Hepatocyte (in vitro differentiated cells): ENCODE data around the gene UAP1. TPM values are rescaled to one million over a fixed set of nuclear protein-coding genes. Genes with fewer than 3 reads are reported as not detected.
A peak's percentile ranks its signal among the peaks of the same experiment; 100 is the strongest.

ENCODE experiments used
- DNase-seq: peaks from one replicate; pipeline ENCODE4 v3.0.0-alpha.2; 2016; ENCODE audit warnings: low spot score
- H2AFZ ChIP-seq: fragments of 200-600 bp; sonication (generic); 2 replicates; pipeline ENCODE4 v1.6.0; 2016; ENCODE audit warnings: antibody characterized with exemption, mild to moderate bottlenecking
- H3K27ac ChIP-seq: fragments of 200-600 bp; sonication (generic); 2 replicates; pipeline ENCODE4 v1.5.1; 2016; ENCODE audit warnings: mild to moderate bottlenecking
- H3K27me3 ChIP-seq: fragments of 200-600 bp; sonication (generic); 2 replicates; pipeline ENCODE4 v1.6.1; 2016
- H3K36me3 ChIP-seq: fragments of 200-600 bp; sonication (generic); replicated peaks from 2 replicates; pipeline ENCODE4 v1.5.1; 2016; ENCODE audit warnings: low read depth; ENCODE audit not compliant: insufficient read depth
- H3K4me1 ChIP-seq: fragments of 200-600 bp; sonication (generic); 2 replicates; pipeline ENCODE4 v1.5.1; 2016; ENCODE audit warnings: mild to moderate bottlenecking, moderate library complexity; ENCODE audit not compliant: insufficient read depth
- H3K4me2 ChIP-seq: fragments of 200-600 bp; sonication (generic); 2 replicates; pipeline ENCODE4 v1.6.0; 2016
- H3K4me3 ChIP-seq: fragments of 200-600 bp; sonication (generic); 2 replicates; pipeline ENCODE4 v1.5.1; 2016; ENCODE audit warnings: mild to moderate bottlenecking
- H3K79me2 ChIP-seq: fragments of 200-600 bp; sonication (generic); 2 replicates; pipeline ENCODE4 v1.6.0; 2017; ENCODE audit warnings: mild to moderate bottlenecking
- H3K9me2 ChIP-seq: fragments of 200-600 bp; sonication (generic); replicated peaks from 2 replicates; pipeline ENCODE4 v1.6.0; 2017; ENCODE audit warnings: mild to moderate bottlenecking; ENCODE audit not compliant: insufficient read depth
- H3K9me3 ChIP-seq: fragments of 200-600 bp; sonication (generic); 2 replicates; pipeline ENCODE4 v1.5.1; 2016; ENCODE audit warnings: low read depth, mild to moderate bottlenecking
- H4K20me1 ChIP-seq: fragments of 200-600 bp; sonication (generic); 2 replicates; pipeline ENCODE4 v1.6.0; 2016; ENCODE audit warnings: mild to moderate bottlenecking; ENCODE audit not compliant: insufficient read depth, poor library complexity, severe bottlenecking
- CTCF ChIP-seq: fragments of 200-600 bp; sonication (generic); IDR thresholded peaks from 2 replicates; pipeline ENCODE4 v1.5.1; 2016; ENCODE audit warnings: antibody characterized with exemption, mild to moderate bottlenecking; ENCODE audit not compliant: poor library complexity
- EZH2 ChIP-seq: fragments of 200-600 bp; sonication (generic); IDR thresholded peaks from 2 replicates; pipeline ENCODE4 v1.6.1; 2016; ENCODE audit warnings: antibody characterized with exemption, mild to moderate bottlenecking, borderline replicate concordance
- EZH2phosphoT487 ChIP-seq: fragments of 200-600 bp; sonication (generic); IDR thresholded peaks from one replicate; pipeline ENCODE4 v1.6.1; 2018; ENCODE audit warnings: antibody characterized with exemption, mild to moderate bottlenecking, low read depth, moderate library complexity; ENCODE audit not compliant: unreplicated experiment, severe bottlenecking
- WGBS: methylation state at CpG from one replicate; pipeline ENCODE4 v1.1.6; 2016; ENCODE audit warnings: low lambda C conversion rate; ENCODE audit errors: missing lambda C conversion rate; 5-methylcytosine and 5-hydroxymethylcytosine counted together
- polyA plus RNA-seq: library from polyadenylated mRNA; unstranded; fragments of >200 nt; fragmentation: Nextera tagmentation; extraction: Ambion mirVana; gene quantifications from 2 replicates; pipeline ENCODE4 v1.2.1, GENCODE V29; 2016
- total RNA-seq: library from RNA; depleted of rRNA; stranded (reverse); fragments of >200 nt; gene quantifications from 2 replicates; pipeline ENCODE4 v1.2.3, GENCODE V29; 2014

The UAP1 gene
- 59.3 and 65.2 TPM in 2 replicates for total RNA-seq
- 52.3 and 57.4 TPM in 2 replicates for polyA plus RNA-seq

GRCh38 chr1:162561616-162562469 is at the start of gene UAP1:
Gene UAP1 (plus strand): TSS chr1:162561722. CDS start chr1:162566069, 4,347 bp downstream.
- H3K4me1 ChIP-seq = peaks cover 12% of the 10 kb centered on the region
- H3K36me3 ChIP-seq = no peaks in the 10 kb centered on the region
- WGBS = 1% methylated on average over 43 of the region's 69 CpGs
- no peaks in the 10 kb centered on the region for H3K9me2 ChIP-seq
- H4K20me1 ChIP-seq = peaks cover 3% of the 10 kb centered on the region
- peaks cover 52% of the 10 kb centered on the region for H3K79me2 ChIP-seq
- H3K27ac ChIP-seq = peak within 1 kb of the TSS; percentile 97
- peak within 1 kb of the TSS; percentile 88 for H3K4me2 ChIP-seq
- no peaks in the 10 kb centered on the region for H3K27me3 ChIP-seq
- peak within 1 kb of the TSS; percentile 63 for H3K4me3 ChIP-seq
- H2AFZ ChIP-seq = peak within 1 kb of the TSS; percentile 88
- DNase-seq = no peak
- TF ChIP-seq EZH2phosphoT487 (no peak), EZH2 (no peak), CTCF (no peak)
- no peaks in the 10 kb centered on the region for H3K9me3 ChIP-seq

GRCh38 chr1:162527314-162527713 is 34.2 kb upstream of the UAP1 start:
- H3K27me3 ChIP-seq = no peaks in the 10 kb centered on the region
- no peak overlapping the region for H3K4me2 ChIP-seq
- no peaks in the 10 kb centered on the region for H3K9me2 ChIP-seq
- no peaks in the 10 kb centered on the region for H4K20me1 ChIP-seq
- no peak overlapping the region for H3K4me3 ChIP-seq
- H3K27ac ChIP-seq = no peak overlapping the region
- H2AFZ ChIP-seq = no peak overlapping the region
- H3K4me1 ChIP-seq = no peaks in the 10 kb centered on the region
- H3K36me3 ChIP-seq = no peaks in the 10 kb centered on the region
- no peak for DNase-seq
- H3K79me2 ChIP-seq = no peaks in the 10 kb centered on the region
- no peak for TF ChIP-seq CTCF
- no peak for TF ChIP-seq EZH2
- TF ChIP-seq EZH2phosphoT487 = no peak
- H3K9me3 ChIP-seq = no peaks in the 10 kb centered on the region

DNA sequence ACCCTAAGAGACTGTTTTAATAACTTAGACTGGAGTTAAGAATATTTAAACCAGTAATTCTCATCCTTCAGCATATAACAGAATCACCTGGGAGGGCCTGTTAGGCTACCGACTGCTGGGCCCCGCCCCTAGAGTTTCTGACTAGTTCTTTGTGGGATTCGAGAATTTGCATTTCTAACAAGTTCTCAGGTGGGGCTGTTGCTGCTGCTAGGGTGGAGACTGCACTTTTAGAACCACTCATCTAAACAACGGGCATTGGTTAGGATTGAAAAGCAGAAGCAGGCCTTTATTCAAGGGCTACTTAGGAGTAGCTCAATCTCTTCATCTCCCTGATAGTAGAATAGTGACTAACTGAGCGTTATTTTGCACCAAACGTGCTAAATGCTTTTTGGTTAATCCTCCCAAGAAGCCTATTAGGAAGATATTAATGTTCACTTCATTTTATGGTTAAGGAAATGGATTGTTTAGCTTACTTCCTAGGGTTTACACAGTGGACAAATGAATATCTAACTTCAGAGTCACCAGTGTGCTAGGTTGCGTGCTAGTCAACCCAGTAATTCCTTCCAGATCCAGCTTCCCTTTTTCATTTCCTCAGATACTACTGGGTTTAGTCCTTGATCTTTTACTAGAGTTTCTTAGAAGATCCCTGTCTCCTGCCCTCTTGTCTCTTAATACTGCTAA is 31.1 kb upstream of the UAP1 start:
- H3K4me3 ChIP-seq = no peak overlapping the region
- no peaks in the 10 kb centered on the region for H3K27me3 ChIP-seq
- no peak overlapping the region for H3K4me2 ChIP-seq
- H2AFZ ChIP-seq = no peak overlapping the region
- no peaks in the 10 kb centered on the region for H3K36me3 ChIP-seq
- no peaks in the 10 kb centered on the region for H3K9me3 ChIP-seq
- WGBS = 69% methylated on average over 7 of the region's 7 CpGs
- H3K4me1 ChIP-seq = no peaks in the 10 kb centered on the region
- DNase-seq = no peak
- H3K27ac ChIP-seq = no peak overlapping the region
- no peaks in the 10 kb centered on the region for H4K20me1 ChIP-seq
- TF ChIP-seq EZH2 (no peak), CTCF (no peak), EZH2phosphoT487 (no peak)
- no peaks in the 10 kb centered on the region for H3K9me2 ChIP-seq
- no peaks in the 10 kb centered on the region for H3K79me2 ChIP-seq
